ENCODE measurements around the gene YJU2.
"Not testable (repeated sequence)": the region's sequence is repeated elsewhere in the genome, so short reads cannot be mapped to it uniquely, and the experiment has no call there.

The YJU2 gene

GRCh38 chr19:4268816-4269430 is 22.0 kb downstream of the YJU2 start:
- Histone ChIP-seq H3K9me3 (ENCODE audit: control insufficient read depth, low read length) (no peaks in the 10 kb centered on the region), H3K4me1 (ENCODE audit: control insufficient read depth, insufficient read depth, low read length, poor library complexity, severe bottlenecking) (no peaks in the 10 kb centered on the region), H3K27ac (ENCODE audit: low read depth, low read length, severe bottlenecking) (no peak overlapping the region), H3K36me3 (ENCODE audit: control insufficient read depth, insufficient read depth, low read length) (peaks cover 25% of the 10 kb centered on the region), H3K4me3 (ENCODE audit: extremely low read depth, insufficient read depth, low read length, poor library complexity, severe bottlenecking) (no peak overlapping the region)
- 90 to 97% methylated on average over 8 to 13 of the region's 13 CpGs for WGBS, 2 experiments (ENCODE audit: insufficient coverage in 2 of 2)

- 77 to 78% methylated on average over 7 to 9 of the region's 10 CpGs for WGBS, 2 experiments (ENCODE audit: insufficient coverage in 2 of 2)
- Histone ChIP-seq H3K27ac (ENCODE audit: low read depth, low read length, severe bottlenecking) (no peak overlapping the region), H3K36me3 (ENCODE audit: control insufficient read depth, insufficient read depth, low read length) (peaks cover 18% of the 10 kb centered on the region), H3K4me1 (ENCODE audit: control insufficient read depth, insufficient read depth, low read length, poor library complexity, severe bottlenecking) (peaks cover 5% of the 10 kb centered on the region), H3K4me3 (ENCODE audit: extremely low read depth, insufficient read depth, low read length, poor library complexity, severe bottlenecking) (no peak overlapping the region), H3K9me3 (ENCODE audit: control insufficient read depth, low read length) (no peaks in the 10 kb centered on the region)
Measured at GRCh38 chr19:4272894-4273293, 26.0 kb downstream of the YJU2 start.

GRCh38 chr19:4274321-4274686 is 27.4 kb downstream of the YJU2 start:
- peaks cover 12% of the 10 kb centered on the region for H3K4me1 ChIP-seq (ENCODE audit: control insufficient read depth, insufficient read depth, low read length, poor library complexity, severe bottlenecking)
- 88 to 95% methylated on average over 5 to 6 of the region's 6 CpGs for WGBS, 2 experiments (ENCODE audit: insufficient coverage in 2 of 2)
- H3K9me3 ChIP-seq (ENCODE audit: control insufficient read depth, low read length); H3K4me3 ChIP-seq (ENCODE audit: extremely low read depth, insufficient read depth, low read length, poor library complexity, severe bottlenecking); H3K36me3 ChIP-seq (ENCODE audit: control insufficient read depth, insufficient read depth, low read length); H3K27ac ChIP-seq (ENCODE audit: low read depth, low read length, severe bottlenecking): not testable (repeated sequence)

- 57 to 63% methylated on average over 10 to 16 of the region's 16 CpGs for WGBS, 2 experiments (ENCODE audit: insufficient coverage in 2 of 2)
- Histone ChIP-seq H3K36me3 (ENCODE audit: control insufficient read depth, insufficient read depth, low read length) (no peaks in the 10 kb centered on the region), H3K4me1 (ENCODE audit: control insufficient read depth, insufficient read depth, low read length, poor library complexity, severe bottlenecking) (peaks cover 12% of the 10 kb centered on the region), H3K9me3 (ENCODE audit: control insufficient read depth, low read length) (no peaks in the 10 kb centered on the region), H3K27ac (ENCODE audit: low read depth, low read length, severe bottlenecking) (no peak overlapping the region), H3K4me3 (ENCODE audit: extremely low read depth, insufficient read depth, low read length, poor library complexity, severe bottlenecking) (no peak overlapping the region)
Measured at GRCh38 chr19:4277191-4277696, 30.4 kb downstream of the YJU2 start.

GRCh38 chr19:4278010-4278409 is 31.1 kb downstream of the YJU2 start:
- H3K27ac ChIP-seq (ENCODE audit: low read depth, low read length, severe bottlenecking), result no peak overlapping the region
- no peak overlapping the region for H3K4me3 ChIP-seq (ENCODE audit: extremely low read depth, insufficient read depth, low read length, poor library complexity, severe bottlenecking)
- no peaks in the 10 kb centered on the region for H3K9me3 ChIP-seq (ENCODE audit: control insufficient read depth, low read length)
- no peaks in the 10 kb centered on the region for H3K36me3 ChIP-seq (ENCODE audit: control insufficient read depth, insufficient read depth, low read length)
- 24 to 31% methylated on average over 3 to 4 of the region's 4 CpGs for WGBS, 2 experiments (ENCODE audit: insufficient coverage in 2 of 2)
- peaks cover 12% of the 10 kb centered on the region for H3K4me1 ChIP-seq (ENCODE audit: control insufficient read depth, insufficient read depth, low read length, poor library complexity, severe bottlenecking)

GRCh38 chr19:4278419-4279266 is 31.8 kb downstream of the YJU2 start, which contains the start of gene SHD:
TSS of gene SHD (plus strand) at chr19:4279266. CDS start at chr19:4280064, 798 bp downstream.
- H3K4me3 ChIP-seq (ENCODE audit: extremely low read depth, insufficient read depth, low read length, poor library complexity, severe bottlenecking), result peak within 1 kb of the TSS; percentile 47
- no peaks in the 10 kb centered on the region for H3K9me3 ChIP-seq (ENCODE audit: control insufficient read depth, low read length)
- WGBS, 2 experiments (ENCODE audit: insufficient coverage in 2 of 2), result 0 to 3% methylated on average over 8 to 19 of the region's 44 CpGs
- no peak within 1 kb of the TSS for H3K27ac ChIP-seq (ENCODE audit: low read depth, low read length, severe bottlenecking)
- H3K4me1 ChIP-seq (ENCODE audit: control insufficient read depth, insufficient read depth, low read length, poor library complexity, severe bottlenecking), result peaks cover 12% of the 10 kb centered on the region
- no peaks in the 10 kb centered on the region for H3K36me3 ChIP-seq (ENCODE audit: control insufficient read depth, insufficient read depth, low read length)

- no peaks in the 10 kb centered on the region for H3K9me3 ChIP-seq (ENCODE audit: control insufficient read depth, low read length)
- H3K27ac ChIP-seq (ENCODE audit: low read depth, low read length, severe bottlenecking), result no peak overlapping the region
- peak overlapping the region; percentile 47 for H3K4me3 ChIP-seq (ENCODE audit: extremely low read depth, insufficient read depth, low read length, poor library complexity, severe bottlenecking)
- H3K4me1 ChIP-seq (ENCODE audit: control insufficient read depth, insufficient read depth, low read length, poor library complexity, severe bottlenecking), result peaks cover 12% of the 10 kb centered on the region
- H3K36me3 ChIP-seq (ENCODE audit: control insufficient read depth, insufficient read depth, low read length), result no peaks in the 10 kb centered on the region
- 0% methylated on average over 12 to 18 of the region's 30 CpGs for WGBS, 2 experiments (ENCODE audit: insufficient coverage in 2 of 2)
Measured at GRCh38 chr19:4279267-4279529, 32.3 kb downstream of the YJU2 start.

GRCh38 chr19:4279530-4280422 is 32.9 kb downstream of the YJU2 start:
- WGBS, 2 experiments (ENCODE audit: insufficient coverage in 2 of 2), result 4 to 8% methylated on average over 44 to 54 of the region's 71 CpGs
- no peaks in the 10 kb centered on the region for H3K36me3 ChIP-seq (ENCODE audit: control insufficient read depth, insufficient read depth, low read length)
- H3K27ac ChIP-seq (ENCODE audit: low read depth, low read length, severe bottlenecking), result no peak overlapping the region
- H3K4me1 ChIP-seq (ENCODE audit: control insufficient read depth, insufficient read depth, low read length, poor library complexity, severe bottlenecking), result peaks cover 12% of the 10 kb centered on the region
- no peaks in the 10 kb centered on the region for H3K9me3 ChIP-seq (ENCODE audit: control insufficient read depth, low read length)
- H3K4me3 ChIP-seq (ENCODE audit: extremely low read depth, insufficient read depth, low read length, poor library complexity, severe bottlenecking), result peak overlapping the region; percentile 47

- WGBS, 2 experiments (ENCODE audit: insufficient coverage in 2 of 2), result 55 to 63% methylated on average over 14 to 18 of the region's 20 CpGs
- Histone ChIP-seq H3K27ac (ENCODE audit: low read depth, low read length, severe bottlenecking) (no peak overlapping the region), H3K4me3 (ENCODE audit: extremely low read depth, insufficient read depth, low read length, poor library complexity, severe bottlenecking) (no peak overlapping the region), H3K4me1 (ENCODE audit: control insufficient read depth, insufficient read depth, low read length, poor library complexity, severe bottlenecking) (no peaks in the 10 kb centered on the region), H3K9me3 (ENCODE audit: control insufficient read depth, low read length) (no peaks in the 10 kb centered on the region), H3K36me3 (ENCODE audit: control insufficient read depth, insufficient read depth, low read length) (no peaks in the 10 kb centered on the region)
Measured at GRCh38 chr19:4284176-4284958, 37.5 kb downstream of the YJU2 start.

GRCh38 chr19:4284974-4285373 is 38.1 kb downstream of the YJU2 start:
- Histone ChIP-seq H3K4me1 (ENCODE audit: control insufficient read depth, insufficient read depth, low read length, poor library complexity, severe bottlenecking) (no peaks in the 10 kb centered on the region), H3K9me3 (ENCODE audit: control insufficient read depth, low read length) (no peaks in the 10 kb centered on the region), H3K36me3 (ENCODE audit: control insufficient read depth, insufficient read depth, low read length) (no peaks in the 10 kb centered on the region), H3K4me3 (ENCODE audit: extremely low read depth, insufficient read depth, low read length, poor library complexity, severe bottlenecking) (no peak overlapping the region), H3K27ac (ENCODE audit: low read depth, low read length, severe bottlenecking) (no peak overlapping the region)
- WGBS, 2 experiments (ENCODE audit: insufficient coverage in 2 of 2), result 78 to 85% methylated on average over 6 of the region's 6 CpGs

All from mesodermal cell (in vitro differentiated cells).